Tibial nerve (tissue), 4 donors: ENCODE results near the gene PADI4. TPM values are rescaled to one million over a fixed set of nuclear protein-coding genes. Genes with fewer than 3 reads are reported as not detected.
A peak's percentile ranks its signal among the peaks of the same experiment; 100 is the strongest.

ENCODE experiments used
- DNase-seq, 2 donors: peaks; one replicate each; pipeline ENCODE4 v3.0.0-alpha.2; 2019; ENCODE audit warnings: low spot score in 2 of 2
- H3K27ac ChIP-seq, 4 donors: fragments of 200-600 bp; sonication (generic) in 3 of 4; one replicate each; pipeline ENCODE4 v1.5.1; 2017 to 2019; ENCODE audit warnings: mild to moderate bottlenecking in 1 of 4
- H3K27me3 ChIP-seq, 2 donors: fragments of 200-600 bp; sonication (generic) in 1 of 2; one replicate each; pipeline versions ENCODE4 v1.5.1 to v1.6.0; 2017 to 2019
- H3K36me3 ChIP-seq, 3 donors: fragments of 200-600 bp; sonication (generic); one replicate each; pipeline ENCODE4 v1.5.1; 2018 to 2019
- H3K4me1 ChIP-seq, 4 donors: fragments of 200-600 bp; sonication (generic) in 3 of 4; one replicate each; pipeline ENCODE4 v1.5.1; 2017 to 2019
- H3K4me3 ChIP-seq, 4 donors: fragments of 200-600 bp; sonication (generic) in 3 of 4; one replicate each; pipeline ENCODE4 v1.5.1; 2017 to 2019; ENCODE audit warnings: mild to moderate bottlenecking in 1 of 4, moderate library complexity in 1 of 4
- H3K9me3 ChIP-seq, 4 donors: fragments of 200-600 bp; sonication (generic) in 3 of 4; one replicate each; pipeline ENCODE4 v1.5.1; 2017 to 2019
- EP300 ChIP-seq, 2 donors: sonication (generic); formaldehyde crosslinking; IDR thresholded peaks; one replicate each; pipeline ENCODE4 v1.6.1; 2017; ENCODE audit warnings: antibody characterized with exemption in 2 of 2, mild to moderate bottlenecking in 1 of 2
- POLR2A ChIP-seq, 2 donors: fragments of 450-650 bp; IDR thresholded peaks; one replicate each; pipeline ENCODE4 v1.6.1; 2017; ENCODE audit warnings: antibody characterized with exemption in 2 of 2, mild to moderate bottlenecking in 2 of 2, moderate library complexity in 2 of 2
- WGBS, 2 donors: methylation state at CpG; one replicate each; pipeline ENCODE4 v1.1.5; 2018; 5-methylcytosine and 5-hydroxymethylcytosine counted together
- total RNA-seq, 4 donors: library from RNA; depleted of rRNA; stranded (reverse); fragments of >200 nt; gene quantifications; one replicate each; pipeline ENCODE4 v1.1.0, GENCODE V29; 2016
- TF ChIP-seq, protein P1 (sequence below), 5 experiments: fragments of 200-600 bp in 3 of 5; fragments of 450-650 bp in 2 of 5; sonication (generic) in 3 of 5; IDR thresholded peaks; one replicate each; pipeline ENCODE4 v1.5.1; 2016 to 2019; ENCODE audit warnings: antibody characterized with exemption in 5 of 5, mild to moderate bottlenecking in 3 of 5, moderate library complexity in 2 of 5

Gene PADI4
- total RNA-seq, 4 donors from 2014 or later = not detected

DNA sequence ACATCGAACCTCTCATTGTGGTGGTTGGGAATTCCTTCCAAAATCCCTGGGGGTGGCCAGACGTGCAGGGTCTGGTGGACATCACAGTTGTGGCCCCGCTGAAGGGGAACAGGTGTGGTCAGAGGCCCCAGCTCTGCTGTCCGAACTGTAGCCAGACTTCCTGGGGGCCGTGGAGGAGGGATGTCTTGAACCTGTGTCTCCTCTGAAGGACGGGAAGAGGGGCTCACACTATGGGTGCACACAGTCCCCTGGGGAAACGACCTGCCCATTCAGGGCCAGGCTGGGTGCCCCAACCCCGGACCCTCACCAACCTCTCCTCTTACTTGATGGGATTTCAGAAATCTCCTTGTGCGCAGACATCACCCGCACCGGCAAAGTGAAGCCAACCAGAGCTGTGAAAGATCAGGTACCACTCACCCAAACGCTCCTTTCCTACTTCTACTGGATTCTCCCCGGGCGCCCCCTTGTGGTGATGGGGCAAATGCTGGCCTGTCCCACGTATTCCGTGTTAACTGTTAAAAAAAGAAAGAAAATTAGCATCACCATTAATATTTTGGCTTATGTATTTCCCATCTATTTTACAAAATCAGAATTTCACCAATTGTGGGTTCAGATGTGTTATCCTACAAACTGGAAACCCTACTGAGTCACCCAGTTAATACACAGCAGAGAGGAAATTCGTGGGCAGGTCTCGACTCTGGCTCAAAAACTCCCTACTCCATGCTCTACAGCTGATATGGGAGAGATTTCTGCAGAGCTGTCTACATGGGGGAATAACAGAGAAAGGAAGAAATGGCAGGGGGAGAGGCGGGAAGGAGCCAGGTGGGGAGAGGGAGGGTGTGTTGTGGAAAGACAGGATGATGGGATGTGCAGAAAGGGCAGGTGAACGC, 28.1 kb downstream of the PADI4 start:
- Histone ChIP-seq H3K36me3 (no peaks in the 10 kb centered on the region), H3K27me3 (peaks cover 0 to 3% of the 10 kb centered on the region in 2 donors), H3K9me3 (peaks cover 0 to 11% (median 0%) of the 10 kb centered on the region in 4 donors), H3K4me3 (no peak overlapping the region), H3K4me1 (no peaks in the 10 kb centered on the region), H3K27ac (no peak overlapping the region)
- peak; percentile 28 to 45 for DNase-seq
- 26 to 27% methylated on average over 17 to 20 of the region's 20 CpGs for WGBS, 2 donors
- TF ChIP-seq POLR2A (IDR thresholded peaks at IDR 0.05) = no peak
- TF ChIP-seq EP300 (IDR thresholded peaks at IDR 0.05) = no peak
- TF ChIP-seq, protein P1, sequence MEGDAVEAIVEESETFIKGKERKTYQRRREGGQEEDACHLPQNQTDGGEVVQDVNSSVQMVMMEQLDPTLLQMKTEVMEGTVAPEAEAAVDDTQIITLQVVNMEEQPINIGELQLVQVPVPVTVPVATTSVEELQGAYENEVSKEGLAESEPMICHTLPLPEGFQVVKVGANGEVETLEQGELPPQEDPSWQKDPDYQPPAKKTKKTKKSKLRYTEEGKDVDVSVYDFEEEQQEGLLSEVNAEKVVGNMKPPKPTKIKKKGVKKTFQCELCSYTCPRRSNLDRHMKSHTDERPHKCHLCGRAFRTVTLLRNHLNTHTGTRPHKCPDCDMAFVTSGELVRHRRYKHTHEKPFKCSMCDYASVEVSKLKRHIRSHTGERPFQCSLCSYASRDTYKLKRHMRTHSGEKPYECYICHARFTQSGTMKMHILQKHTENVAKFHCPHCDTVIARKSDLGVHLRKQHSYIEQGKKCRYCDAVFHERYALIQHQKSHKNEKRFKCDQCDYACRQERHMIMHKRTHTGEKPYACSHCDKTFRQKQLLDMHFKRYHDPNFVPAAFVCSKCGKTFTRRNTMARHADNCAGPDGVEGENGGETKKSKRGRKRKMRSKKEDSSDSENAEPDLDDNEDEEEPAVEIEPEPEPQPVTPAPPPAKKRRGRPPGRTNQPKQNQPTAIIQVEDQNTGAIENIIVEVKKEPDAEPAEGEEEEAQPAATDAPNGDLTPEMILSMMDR (IDR thresholded peaks at IDR 0.05) = peak; percentile 44 to 75 (median 54)

DNA sequence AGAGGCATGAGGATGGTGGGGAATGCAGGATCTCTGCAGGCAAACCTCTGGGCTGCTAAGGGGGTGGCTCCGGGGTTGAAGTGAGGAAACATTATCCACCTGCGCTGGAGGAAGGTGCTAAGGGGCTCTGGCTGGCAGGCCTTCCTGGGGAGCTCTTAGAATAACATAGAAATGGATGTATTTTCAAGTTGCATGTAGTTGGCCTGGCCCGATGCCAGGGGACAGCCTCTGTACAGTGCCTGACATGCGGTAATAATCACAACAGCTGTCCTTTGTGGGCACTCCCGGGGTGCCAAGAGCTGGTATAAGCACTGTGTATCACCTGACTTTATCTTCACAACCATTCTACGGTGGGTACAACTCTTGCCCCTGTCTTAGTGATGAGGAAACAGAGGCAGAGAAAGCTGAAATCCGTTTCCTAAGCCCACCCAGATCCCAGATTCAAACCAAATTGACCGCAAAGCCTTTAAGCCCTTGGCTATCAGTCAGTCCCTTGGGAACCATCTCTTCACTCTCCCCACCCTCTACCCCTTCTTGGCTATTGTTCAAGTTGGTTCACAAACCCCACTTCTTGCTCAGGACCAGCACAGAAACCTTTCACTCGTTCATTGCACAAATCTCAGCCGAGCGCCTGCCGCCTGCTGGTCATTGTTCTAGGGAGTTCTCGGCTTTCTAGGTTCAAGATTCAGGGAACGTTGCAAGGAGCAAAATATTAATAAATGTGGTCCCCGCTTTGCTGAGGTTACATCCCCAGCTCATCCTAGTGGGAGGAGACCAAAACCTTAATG, 30.9 kb downstream of the PADI4 start:
- 67 to 74% methylated on average over 15 of the region's 15 CpGs for WGBS, 2 donors

DNA sequence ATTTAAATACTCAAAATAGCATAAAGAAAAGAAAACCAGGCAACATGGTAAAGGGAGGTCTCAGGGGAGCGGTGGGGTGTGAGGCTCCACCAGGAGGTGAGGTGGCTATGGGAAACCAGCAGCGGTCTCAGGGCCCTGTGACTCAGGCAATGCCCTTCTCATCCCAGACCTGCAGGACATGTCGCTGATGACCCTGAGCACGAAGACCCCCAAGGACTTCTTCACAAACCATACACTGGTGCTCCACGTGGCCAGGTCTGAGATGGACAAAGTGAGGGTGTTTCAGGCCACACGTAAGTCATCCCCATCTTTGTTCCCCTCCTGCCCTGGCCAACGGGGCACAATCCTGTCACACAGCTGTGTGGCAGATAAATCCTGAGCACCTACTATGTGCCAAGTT, 31.5 kb downstream of the PADI4 start:
- TF ChIP-seq EP300 (IDR thresholded peaks at IDR 0.05) (no peak), POLR2A (IDR thresholded peaks at IDR 0.05) (no peak)
- TF ChIP-seq, protein P1 (IDR thresholded peaks at IDR 0.05) = no peak
- Histone ChIP-seq H3K27me3 (peaks cover 0 to 13% of the 10 kb centered on the region in 2 donors), H3K36me3 (no peaks in the 10 kb centered on the region), H3K27ac (no peak overlapping the region), H3K4me3 (no peak overlapping the region), H3K9me3 (peaks cover 0 to 5% (median 0%) of the 10 kb centered on the region in 4 donors), H3K4me1 (no peaks in the 10 kb centered on the region)
- 65 to 80% methylated on average over 7 of the region's 7 CpGs for WGBS, 2 donors
- DNase-seq = no peak

More for the DNA sequence above, 30.9 kb downstream of the PADI4 start:
- TF ChIP-seq POLR2A (IDR thresholded peaks at IDR 0.05) = no peak
- TF ChIP-seq, protein P1 (IDR thresholded peaks at IDR 0.05) = no peak
- TF ChIP-seq EP300 (IDR thresholded peaks at IDR 0.05) = no peak
- H3K4me1 ChIP-seq = no peaks in the 10 kb centered on the region
- H3K4me3 ChIP-seq = no peak overlapping the region
- H3K27ac ChIP-seq = no peak overlapping the region
- H3K9me3 ChIP-seq = no peaks in the 10 kb centered on the region
- no peak for DNase-seq
- peaks cover 0 to 13% of the 10 kb centered on the region in 2 donors for H3K27me3 ChIP-seq
- no peaks in the 10 kb centered on the region for H3K36me3 ChIP-seq

DNA sequence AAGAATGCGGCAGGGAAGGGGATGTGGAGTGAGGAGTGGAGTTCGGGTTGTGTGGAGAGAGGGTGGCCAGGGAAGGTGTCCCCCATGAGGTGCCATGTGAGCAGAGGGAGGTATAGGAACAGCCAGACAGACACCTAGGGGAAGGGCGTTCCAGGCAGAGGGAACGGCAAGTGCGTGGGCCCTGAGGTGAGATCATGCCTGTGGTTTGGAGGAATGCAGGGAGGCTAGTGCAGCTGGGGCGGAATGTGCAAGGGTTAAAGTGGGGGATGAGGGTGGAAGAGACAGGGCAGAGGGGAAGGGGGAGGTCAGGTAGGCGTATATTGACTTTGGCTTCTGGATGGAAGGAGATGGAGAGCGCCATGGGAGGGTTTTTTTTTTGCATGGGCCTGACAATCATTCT, 32.4 kb downstream of the PADI4 start:
- no peak for TF ChIP-seq EP300 (IDR thresholded peaks at IDR 0.05)
- no peak for TF ChIP-seq POLR2A (IDR thresholded peaks at IDR 0.05)
- TF ChIP-seq, protein P1 (IDR thresholded peaks at IDR 0.05) = no peak
- Histone ChIP-seq H3K36me3 (no peaks in the 10 kb centered on the region), H3K4me1 (no peaks in the 10 kb centered on the region), H3K9me3 (peaks cover 0 to 11% (median 0%) of the 10 kb centered on the region in 4 donors), H3K27ac (no peak overlapping the region), H3K27me3 (peaks cover 0 to 13% of the 10 kb centered on the region in 2 donors), H3K4me3 (no peak overlapping the region)
- 63 to 68% methylated on average over 8 of the region's 8 CpGs for WGBS, 2 donors
- no peak for DNase-seq
